Measurements from ENCODE around the gene TRIP11. TPM values are rescaled to one million over a fixed set of nuclear protein-coding genes. Genes with fewer than 3 reads are reported as not detected.

The TRIP11 gene
- total RNA-seq, 2 experiments from 2014 or later, result 15.1 to 44.4 TPM

DNA sequence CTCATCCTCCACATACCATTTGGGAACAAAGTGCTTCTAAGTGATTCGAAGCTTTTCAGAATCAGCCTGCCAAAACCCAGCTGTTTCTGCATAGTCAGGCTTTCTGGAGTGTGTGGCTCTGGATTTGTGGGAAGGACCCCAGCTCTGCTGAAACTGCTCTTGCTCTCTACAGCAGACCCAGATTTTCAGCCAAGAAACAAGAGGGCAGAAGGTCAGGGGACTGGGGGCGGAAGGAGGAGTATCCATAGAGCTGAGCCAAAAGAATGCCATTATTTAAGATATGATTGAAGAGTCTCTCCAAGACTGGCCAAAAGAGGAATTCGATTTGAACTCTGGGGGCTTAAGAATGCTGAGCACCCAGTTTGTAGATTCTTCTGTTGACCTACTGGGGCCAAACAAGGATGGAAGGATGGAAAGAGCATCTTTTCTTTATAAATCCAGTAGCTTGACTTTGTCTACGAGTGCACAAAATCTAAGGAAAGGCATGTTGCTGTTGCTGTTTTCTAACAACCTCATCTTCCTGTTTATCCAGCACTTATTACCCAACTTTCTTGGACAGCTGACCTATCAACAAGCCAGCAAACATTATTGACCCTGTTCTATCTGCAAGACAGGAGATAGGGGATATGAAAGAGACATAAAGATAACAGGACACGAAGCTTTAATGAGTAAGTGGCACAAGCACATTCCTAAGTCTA lies 121.5 kb downstream of the TRIP11 start:
- Histone ChIP-seq H3K36me3 (ENCODE audit: insufficient read depth, low read length) (no peaks in the 10 kb centered on the region), H2AFZ (ENCODE audit: low read length) (no peak overlapping the region), H3K9me3 (ENCODE audit: low read length) (no peaks in the 10 kb centered on the region), H3K4me1 (ENCODE audit: insufficient read depth, low read length, poor library complexity, severe bottlenecking) (no peaks in the 10 kb centered on the region), H4K20me1 (ENCODE audit: insufficient read depth, low read length) (no peaks in the 10 kb centered on the region), H3K27ac (ENCODE audit: low read depth, low read length, poor library complexity, severe bottlenecking) (no peak overlapping the region), H3K4me2 (ENCODE audit: low read length) (no peak overlapping the region), H3K9me2 (ENCODE audit: insufficient read depth, low read length) (no peaks in the 10 kb centered on the region), H3K4me3 (ENCODE audit: low read depth, low read length, poor library complexity, severe bottlenecking) (no peak overlapping the region), H3K79me2 (ENCODE audit: insufficient read depth, low read depth, low read length) (no peaks in the 10 kb centered on the region)
- POLR2A ChIA-PET, result no interaction called here
- TF ChIP-seq CTCF (conservative IDR thresholded peaks at IDR 0.05; ENCODE audit: low read length) (no peak), EZH2phosphoT487 (IDR thresholded peaks at IDR 0.05; ENCODE audit: borderline replicate concordance, low read depth, low read length) (no peak)
- no peak for DNase-seq (ENCODE audit: low spot score)
- CTCF ChIA-PET (ENCODE audit: unreplicated experiment), result no interaction called here
- intact Hi-C loops (cut with micrococcal nuclease; ENCODE audit: unreplicated experiment), result no loop called here
- BruUV-seq (replicated peaks), result no TSS peak

Other genes with a start within 250 kb of the TRIP11 start
- gene TC2N, start 172.5 kb downstream of the TRIP11 start, total RNA-seq (2014; rRNA removed; shearing (Covaris generic)), result 0.10 and 0.57 TPM in 2 replicates
- not detected in 2 replicates for gene TC2N, start 172.5 kb downstream of the TRIP11 start, total RNA-seq (2022)
- gene FBLN5, start 92.4 kb downstream of the TRIP11 start, total RNA-seq (2014; rRNA removed; shearing (Covaris generic)), result 1.1 and 2.3 TPM in 2 replicates
- gene FBLN5, start 92.4 kb downstream of the TRIP11 start, total RNA-seq (2022), result 0.74 and 0.91 TPM in 2 replicates
- gene ATXN3, start 66.5 kb upstream of the TRIP11 start, total RNA-seq (2014; rRNA removed; shearing (Covaris generic)), result 21.3 and 40.1 TPM in 2 replicates
- 24.6 and 31.7 TPM in 2 replicates for gene ATXN3, start 66.5 kb upstream of the TRIP11 start, total RNA-seq (2022)
- 230 and 320 TPM in 2 replicates for gene NDUFB1, start 81.6 kb upstream of the TRIP11 start, total RNA-seq (2014; rRNA removed; shearing (Covaris generic))
- 122 and 129 TPM in 2 replicates for gene NDUFB1, start 81.6 kb upstream of the TRIP11 start, total RNA-seq (2022)
- gene CPSF2, start 81.9 kb upstream of the TRIP11 start, total RNA-seq (2014; rRNA removed; shearing (Covaris generic)), result 40.0 and 46.8 TPM in 2 replicates
- 85.1 and 91.9 TPM in 2 replicates for gene CPSF2, start 81.9 kb upstream of the TRIP11 start, total RNA-seq (2022)

Measured in OCI-LY7 (cell line).